ENCODE data around the gene TLR6.

- TF ChIP-seq CTCF (IDR thresholded peaks at IDR 0.05) (no peak), POLR2AphosphoS5 (IDR thresholded peaks at IDR 0.05; ENCODE audit: insufficient read depth in 1 of 2, low read depth in 1 of 2) (no peak)
These were observed 45.6 kb upstream of the TLR6 start for GRCh38 chr4:38902221-38902620.
